BJ (cell line): ENCODE measurements around the gene BPIFA1. TPM values are rescaled to one million over a fixed set of nuclear protein-coding genes. Genes with fewer than 3 reads are reported as not detected.

Experiments used
- CTCF ChIA-PET: fragments of 350-600 bp; formaldehyde crosslinking; extraction: SDS; loops from one replicate; lab custom pipeline; 2021; ENCODE audit warnings: antibody characterized with exemption, inconsistent platforms; lab: Yijun Ruan, JAX
- POLR2A ChIA-PET: fragments of 300-600 bp; sonication (Branson Sonifier 250); formaldehyde crosslinking; extraction: SDS; loops from one replicate; lab custom pipeline; 2021; ENCODE audit warnings: antibody characterized with exemption; lab: Charles Lee
- DNase-seq: peaks from one replicate; pipeline ENCODE4 v3.0.0-alpha.2; 2011; ENCODE audit warnings: low read depth
- H3K27me3 ChIP-seq: 2 replicates; pipeline ENCODE4 v1.6.0; 2011; ENCODE audit warnings: low read length; ENCODE audit not compliant: control insufficient read depth, insufficient read depth
- H3K36me3 ChIP-seq: 2 replicates; pipeline ENCODE4 v1.5.1; 2011; ENCODE audit warnings: low read length; ENCODE audit not compliant: control insufficient read depth, insufficient read depth
- H3K4me3 ChIP-seq: 2 replicates; pipeline ENCODE4 v1.5.1; 2011; ENCODE audit warnings: low read depth, mild to moderate bottlenecking, control low read depth, low read length
- polyA plus RNA-seq: library from polyadenylated mRNA; depleted of rRNA; stranded (reverse); fragments of >200 nt; gene quantifications from 2 replicates; pipeline ENCODE4 v1.2.3, GENCODE V29; 2011
- TF ChIP-seq, protein P1 (sequence below): IDR thresholded peaks from 2 replicates; pipeline ENCODE4 v1.5.1; 2011; ENCODE audit warnings: low read depth, mild to moderate bottlenecking, control low read depth, inconsistent platforms, low read length, moderate library complexity; ENCODE audit not compliant: insufficient read depth

The BPIFA1 gene
- polyA plus RNA-seq, 1 experiment: not detected

DNA sequence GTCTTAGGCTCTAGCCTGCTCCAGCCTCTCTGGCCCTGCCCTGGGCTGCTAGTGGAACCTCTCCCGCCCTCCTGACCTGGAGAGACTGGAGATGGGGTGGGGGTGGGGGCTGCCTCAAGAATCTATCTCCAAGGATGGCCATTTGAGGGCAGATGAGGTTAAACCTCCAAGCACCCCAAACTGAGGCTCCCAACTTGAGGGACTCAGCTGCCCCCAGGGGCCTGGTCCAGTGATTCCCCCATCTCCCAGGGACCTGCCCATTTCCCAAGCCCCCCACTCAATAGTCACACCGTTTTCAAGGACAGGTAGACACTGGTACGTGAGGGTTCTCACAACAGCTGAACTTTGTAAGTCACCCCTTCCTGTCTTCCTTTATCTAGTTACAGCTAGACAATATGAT lies 40.1 kb downstream of the BPIFA1 start:
- CTCF ChIA-PET: interaction anchor here (1.2 kb wide), 1 partner anchor 13 kb away, joined by 7 read pairs; no protein-coding TSS in a partner anchor
- TF ChIP-seq, protein P1, sequence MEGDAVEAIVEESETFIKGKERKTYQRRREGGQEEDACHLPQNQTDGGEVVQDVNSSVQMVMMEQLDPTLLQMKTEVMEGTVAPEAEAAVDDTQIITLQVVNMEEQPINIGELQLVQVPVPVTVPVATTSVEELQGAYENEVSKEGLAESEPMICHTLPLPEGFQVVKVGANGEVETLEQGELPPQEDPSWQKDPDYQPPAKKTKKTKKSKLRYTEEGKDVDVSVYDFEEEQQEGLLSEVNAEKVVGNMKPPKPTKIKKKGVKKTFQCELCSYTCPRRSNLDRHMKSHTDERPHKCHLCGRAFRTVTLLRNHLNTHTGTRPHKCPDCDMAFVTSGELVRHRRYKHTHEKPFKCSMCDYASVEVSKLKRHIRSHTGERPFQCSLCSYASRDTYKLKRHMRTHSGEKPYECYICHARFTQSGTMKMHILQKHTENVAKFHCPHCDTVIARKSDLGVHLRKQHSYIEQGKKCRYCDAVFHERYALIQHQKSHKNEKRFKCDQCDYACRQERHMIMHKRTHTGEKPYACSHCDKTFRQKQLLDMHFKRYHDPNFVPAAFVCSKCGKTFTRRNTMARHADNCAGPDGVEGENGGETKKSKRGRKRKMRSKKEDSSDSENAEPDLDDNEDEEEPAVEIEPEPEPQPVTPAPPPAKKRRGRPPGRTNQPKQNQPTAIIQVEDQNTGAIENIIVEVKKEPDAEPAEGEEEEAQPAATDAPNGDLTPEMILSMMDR: no peak
- H3K4me3 ChIP-seq: no peak overlapping the region

GRCh38 chr20:33276303-33277113 lies 40.7 kb downstream of the BPIFA1 start:
- peaks cover 10% of the 10 kb centered on the region for H3K27me3 ChIP-seq
- no peak overlapping the region for H3K4me3 ChIP-seq
- no peaks in the 10 kb centered on the region for H3K36me3 ChIP-seq
- ChIA-PET POLR2A (no interaction called here), CTCF (interaction anchor here (0.9 to 1.2 kb wide), 2 partner anchors 11 to 14 kb away, joined by 3 to 7 read pairs; no protein-coding TSS in a partner anchor)
- no peak for DNase-seq
- TF ChIP-seq, protein P1: no peak

More for the DNA sequence above, 40.1 kb downstream of the BPIFA1 start:
- POLR2A ChIA-PET: no interaction called here
- peaks cover 10% of the 10 kb centered on the region for H3K27me3 ChIP-seq
- H3K36me3 ChIP-seq: no peaks in the 10 kb centered on the region
- DNase-seq: no peak

GRCh38 chr20:33277471-33278441 lies 42.0 kb downstream of the BPIFA1 start:
- no peak for DNase-seq
- Histone ChIP-seq H3K27me3 (peaks cover 12% of the 10 kb centered on the region), H3K36me3 (no peaks in the 10 kb centered on the region), H3K4me3 (no peak overlapping the region)
- ChIA-PET CTCF (interaction anchor here (0.9 kb wide), 1 partner anchor 10 kb away, joined by 3 read pairs; no protein-coding TSS in a partner anchor), POLR2A (no interaction called here)
- TF ChIP-seq, protein P1: no peak

GRCh38 chr20:33278700-33279099 lies 42.9 kb downstream of the BPIFA1 start:
- CTCF ChIA-PET: interaction anchor here (1.0 kb wide), 1 partner anchor 16 kb away, joined by 9 read pairs; no protein-coding TSS in a partner anchor
- POLR2A ChIA-PET: no interaction called here
- Histone ChIP-seq H3K4me3 (no peak overlapping the region), H3K36me3 (no peaks in the 10 kb centered on the region), H3K27me3 (peaks cover 12% of the 10 kb centered on the region)
- TF ChIP-seq, protein P1: no peak
- DNase-seq: no peak
